GM06990 (cell line): ENCODE data around the gene ADARB2.

Source experiments
- DNase-seq: peaks from one replicate; pipeline ENCODE4 v3.0.0-alpha.2; 2011; ENCODE audit not compliant: insufficient read length; ENCODE audit errors: extremely low read depth
- H3K27me3 ChIP-seq: replicated peaks from 2 replicates; pipeline ENCODE4 v1.6.0; 2011; ENCODE audit warnings: low read length; ENCODE audit not compliant: control insufficient read depth, insufficient read depth
- H3K36me3 ChIP-seq: 2 replicates; pipeline ENCODE4 v1.5.1; 2011; ENCODE audit warnings: low read length; ENCODE audit not compliant: control insufficient read depth, insufficient read depth
- H3K4me3 ChIP-seq: replicated peaks from 2 replicates; pipeline ENCODE4 v1.5.1; 2011; ENCODE audit warnings: low read depth, mild to moderate bottlenecking, control low read depth, low read length
- CTCF ChIP-seq: IDR thresholded peaks from 2 replicates; pipeline ENCODE4 v1.5.1; 2011; ENCODE audit warnings: low read length, control low read depth, mild to moderate bottlenecking, inconsistent platforms; ENCODE audit not compliant: insufficient read depth, poor library complexity, severe bottlenecking

The ADARB2 gene

GRCh38 chr10:1209355-1209979 lies 527.9 kb downstream of the ADARB2 start:
- TF ChIP-seq CTCF, result no peak
- Histone ChIP-seq H3K36me3 (no peaks in the 10 kb centered on the region), H3K4me3 (no peak overlapping the region), H3K27me3 (no peaks in the 10 kb centered on the region)
- no peak for DNase-seq

GRCh38 chr10:1208366-1209311 lies 528.7 kb downstream of the ADARB2 start:
- H3K27me3 ChIP-seq, result no peaks in the 10 kb centered on the region
- no peak for TF ChIP-seq CTCF

GRCh38 chr10:1206601-1207000 lies 530.7 kb downstream of the ADARB2 start:
- no peaks in the 10 kb centered on the region; the same call in 1 of the 2 replicates for H3K27me3 ChIP-seq
- no peak for TF ChIP-seq CTCF

More at GRCh38 chr10:1208366-1209311, 528.7 kb downstream of the ADARB2 start:
- no peak overlapping the region for H3K4me3 ChIP-seq
- DNase-seq, result no peak
- H3K36me3 ChIP-seq, result no peaks in the 10 kb centered on the region

GRCh38 chr10:1206101-1206500 lies 531.2 kb downstream of the ADARB2 start:
- H3K36me3 ChIP-seq, result no peaks in the 10 kb centered on the region
- no peaks in the 10 kb centered on the region; the same call in 1 of the 2 replicates for H3K27me3 ChIP-seq
- TF ChIP-seq CTCF, result no peak
- no peak for DNase-seq
- no peak overlapping the region for H3K4me3 ChIP-seq

More at GRCh38 chr10:1206601-1207000, 530.7 kb downstream of the ADARB2 start:
- Histone ChIP-seq H3K4me3 (no peak overlapping the region), H3K36me3 (no peaks in the 10 kb centered on the region)
- no peak for DNase-seq

GRCh38 chr10:1205450-1206030 lies 531.8 kb downstream of the ADARB2 start:
- no peak for TF ChIP-seq CTCF

More at GRCh38 chr10:1205450-1206030, 531.8 kb downstream of the ADARB2 start:
- DNase-seq, result no peak
- no peaks in the 10 kb centered on the region; the same call in 1 of the 2 replicates for H3K27me3 ChIP-seq
- H3K4me3 ChIP-seq, result no peak overlapping the region
- H3K36me3 ChIP-seq, result no peaks in the 10 kb centered on the region
